ENCODE data around the gene RPL26. TPM values are rescaled to one million over a fixed set of nuclear protein-coding genes. Genes with fewer than 3 reads are reported as not detected.

The RPL26 gene
- total and polyA plus RNA-seq, 4 donors, result 1,389 to 3,574 (median 1,470) TPM

GRCh38 chr17:8417806-8418205 is 34.8 kb upstream of the RPL26 start:
- Histone ChIP-seq H3K27ac (ENCODE audit: low read depth, low read length) (no peak overlapping the region), H3K4me1 (ENCODE audit: control insufficient read depth, insufficient read depth, low read length) (no peaks in the 10 kb centered on the region), H3K27me3 (ENCODE audit: control insufficient read depth, insufficient read depth, low read length) (peaks cover 13% of the 10 kb centered on the region), H3K36me3 (ENCODE audit: control insufficient read depth, insufficient read depth, low read length) (no peaks in the 10 kb centered on the region), H3K9me3 (ENCODE audit: control insufficient read depth, insufficient read depth, low read length) (no peaks in the 10 kb centered on the region), H3K4me3 (ENCODE audit: low read depth, low read length) (no peak overlapping the region)
- DNase-seq (ENCODE audit: low read depth in 4 of 6, low spot score in 6 of 6), result no peak
- WGBS (ENCODE audit: insufficient coverage), result 83% methylated on average over 4 of the region's 4 CpGs

- no peak for DNase-seq (ENCODE audit: low read depth in 4 of 6, low spot score in 6 of 6)
- H3K4me1 ChIP-seq (ENCODE audit: control insufficient read depth, insufficient read depth, low read length), result no peaks in the 10 kb centered on the region
- H3K27ac ChIP-seq (ENCODE audit: low read depth, low read length), result no peak overlapping the region
- no peak overlapping the region for H3K4me3 ChIP-seq (ENCODE audit: low read depth, low read length)
- H3K27me3 ChIP-seq (ENCODE audit: control insufficient read depth, insufficient read depth, low read length), result peaks cover 15% of the 10 kb centered on the region
- H3K36me3 ChIP-seq (ENCODE audit: control insufficient read depth, insufficient read depth, low read length), result no peaks in the 10 kb centered on the region
- no peaks in the 10 kb centered on the region for H3K9me3 ChIP-seq (ENCODE audit: control insufficient read depth, insufficient read depth, low read length)
Measured at GRCh38 chr17:8413938-8414337, 30.9 kb upstream of the RPL26 start.

GRCh38 chr17:8413328-8413727 is 30.3 kb upstream of the RPL26 start:
- Histone ChIP-seq H3K4me1 (ENCODE audit: control insufficient read depth, insufficient read depth, low read length) (no peaks in the 10 kb centered on the region), H3K4me3 (ENCODE audit: low read depth, low read length) (no peak overlapping the region), H3K36me3 (ENCODE audit: control insufficient read depth, insufficient read depth, low read length) (no peaks in the 10 kb centered on the region), H3K27ac (ENCODE audit: low read depth, low read length) (no peak overlapping the region), H3K9me3 (ENCODE audit: control insufficient read depth, insufficient read depth, low read length) (no peaks in the 10 kb centered on the region), H3K27me3 (ENCODE audit: control insufficient read depth, insufficient read depth, low read length) (peaks cover 13% of the 10 kb centered on the region)
- 90% methylated on average over 2 of the region's 4 CpGs for WGBS (ENCODE audit: insufficient coverage)
- no peak for DNase-seq (ENCODE audit: low read depth in 4 of 6, low spot score in 6 of 6)

GRCh38 chr17:8412089-8412488 is 29.1 kb upstream of the RPL26 start:
- no peak overlapping the region for H3K4me3 ChIP-seq (ENCODE audit: low read depth, low read length)
- no peak for DNase-seq (ENCODE audit: low read depth in 4 of 6, low spot score in 6 of 6)
- H3K4me1 ChIP-seq (ENCODE audit: control insufficient read depth, insufficient read depth, low read length), result no peaks in the 10 kb centered on the region
- 83% methylated on average over 3 of the region's 5 CpGs for WGBS (ENCODE audit: insufficient coverage)
- peaks cover 7% of the 10 kb centered on the region for H3K27me3 ChIP-seq (ENCODE audit: control insufficient read depth, insufficient read depth, low read length)
- H3K9me3 ChIP-seq (ENCODE audit: control insufficient read depth, insufficient read depth, low read length), result no peaks in the 10 kb centered on the region
- H3K27ac ChIP-seq (ENCODE audit: low read depth, low read length), result no peak overlapping the region
- H3K36me3 ChIP-seq (ENCODE audit: control insufficient read depth, insufficient read depth, low read length), result no peaks in the 10 kb centered on the region

GRCh38 chr17:8410883-8411238 is 27.9 kb upstream of the RPL26 start:
- Histone ChIP-seq H3K27me3 (ENCODE audit: control insufficient read depth, insufficient read depth, low read length) (peaks cover 7% of the 10 kb centered on the region), H3K4me3 (ENCODE audit: low read depth, low read length) (no peak overlapping the region), H3K9me3 (ENCODE audit: control insufficient read depth, insufficient read depth, low read length) (no peaks in the 10 kb centered on the region), H3K4me1 (ENCODE audit: control insufficient read depth, insufficient read depth, low read length) (no peaks in the 10 kb centered on the region), H3K27ac (ENCODE audit: low read depth, low read length) (no peak overlapping the region), H3K36me3 (ENCODE audit: control insufficient read depth, insufficient read depth, low read length) (no peaks in the 10 kb centered on the region)
- no CpG with 5 or more reads among the region's 1 CpG for WGBS (ENCODE audit: insufficient coverage)
- no peak for DNase-seq (ENCODE audit: low read depth in 4 of 6, low spot score in 6 of 6)

GRCh38 chr17:8409966-8410882 is 27.2 kb upstream of the RPL26 start:
- Histone ChIP-seq H3K4me1 (ENCODE audit: control insufficient read depth, insufficient read depth, low read length) (no peaks in the 10 kb centered on the region), H3K9me3 (ENCODE audit: control insufficient read depth, insufficient read depth, low read length) (no peaks in the 10 kb centered on the region), H3K27ac (ENCODE audit: low read depth, low read length) (no peak overlapping the region), H3K27me3 (ENCODE audit: control insufficient read depth, insufficient read depth, low read length) (peaks cover 7% of the 10 kb centered on the region), H3K4me3 (ENCODE audit: low read depth, low read length) (no peak overlapping the region), H3K36me3 (ENCODE audit: control insufficient read depth, insufficient read depth, low read length) (no peaks in the 10 kb centered on the region)
- peak; percentile 69 to 96 (median 88) for DNase-seq (ENCODE audit: low read depth in 4 of 6, low spot score in 6 of 6)
- 22% methylated on average over 15 of the region's 19 CpGs for WGBS (ENCODE audit: insufficient coverage)

GRCh38 chr17:8408371-8408770 is 25.4 kb upstream of the RPL26 start:
- 60% methylated on average over 11 of the region's 14 CpGs for WGBS (ENCODE audit: insufficient coverage)
- H3K4me1 ChIP-seq (ENCODE audit: control insufficient read depth, insufficient read depth, low read length), result no peaks in the 10 kb centered on the region

GRCh38 chr17:8406174-8406573 is 23.2 kb upstream of the RPL26 start:
- WGBS (ENCODE audit: insufficient coverage), result 74% methylated on average over 2 of the region's 2 CpGs
- H3K9me3 ChIP-seq (ENCODE audit: control insufficient read depth, insufficient read depth, low read length), result no peaks in the 10 kb centered on the region
- no peak overlapping the region for H3K27ac ChIP-seq (ENCODE audit: low read depth, low read length)
- peaks cover 2% of the 10 kb centered on the region for H3K27me3 ChIP-seq (ENCODE audit: control insufficient read depth, insufficient read depth, low read length)
- no peak for DNase-seq (ENCODE audit: low read depth in 4 of 6, low spot score in 6 of 6)
- H3K36me3 ChIP-seq (ENCODE audit: control insufficient read depth, insufficient read depth, low read length), result no peaks in the 10 kb centered on the region
- no peak overlapping the region for H3K4me3 ChIP-seq (ENCODE audit: low read depth, low read length)
- H3K4me1 ChIP-seq (ENCODE audit: control insufficient read depth, insufficient read depth, low read length), result no peaks in the 10 kb centered on the region

More at GRCh38 chr17:8408371-8408770, 25.4 kb upstream of the RPL26 start:
- Histone ChIP-seq H3K4me3 (ENCODE audit: low read depth, low read length) (no peak overlapping the region), H3K27ac (ENCODE audit: low read depth, low read length) (no peak overlapping the region), H3K9me3 (ENCODE audit: control insufficient read depth, insufficient read depth, low read length) (no peaks in the 10 kb centered on the region), H3K27me3 (ENCODE audit: control insufficient read depth, insufficient read depth, low read length) (peaks cover 7% of the 10 kb centered on the region), H3K36me3 (ENCODE audit: control insufficient read depth, insufficient read depth, low read length) (no peaks in the 10 kb centered on the region)
- DNase-seq (ENCODE audit: low read depth in 4 of 6, low spot score in 6 of 6), result no peak

GRCh38 chr17:8405499-8406016 is 22.6 kb upstream of the RPL26 start:
- Histone ChIP-seq H3K27me3 (ENCODE audit: control insufficient read depth, insufficient read depth, low read length) (no peaks in the 10 kb centered on the region), H3K4me1 (ENCODE audit: control insufficient read depth, insufficient read depth, low read length) (no peaks in the 10 kb centered on the region), H3K9me3 (ENCODE audit: control insufficient read depth, insufficient read depth, low read length) (no peaks in the 10 kb centered on the region), H3K36me3 (ENCODE audit: control insufficient read depth, insufficient read depth, low read length) (no peaks in the 10 kb centered on the region), H3K27ac (ENCODE audit: low read depth, low read length) (no peak overlapping the region), H3K4me3 (ENCODE audit: low read depth, low read length) (no peak overlapping the region)
- WGBS (ENCODE audit: insufficient coverage), result 86% methylated on average over 7 of the region's 11 CpGs
- no peak for DNase-seq (ENCODE audit: low read depth in 4 of 6, low spot score in 6 of 6)
